Skeletal muscle tissue (tissue), 4 donors: ENCODE measurements around the gene HNRNPC. TPM values are rescaled to one million over a fixed set of nuclear protein-coding genes. Genes with fewer than 3 reads are reported as not detected.
"Not testable (repeated sequence)": the region's sequence is repeated elsewhere in the genome, so short reads cannot be mapped to it uniquely, and the experiment has no call there.

Source experiments
- H3K27ac ChIP-seq: one replicate; pipeline ENCODE4 v1.7.0; 2013; ENCODE audit warnings: mild to moderate bottlenecking, low read depth, low read length, inconsistent platforms
- H3K27me3 ChIP-seq, 3 donors: one replicate each; pipeline ENCODE4 v1.7.0; 2013; ENCODE audit warnings: low read length in 3 of 3; ENCODE audit not compliant: control insufficient read depth in 3 of 3, insufficient read depth in 3 of 3
- H3K36me3 ChIP-seq, 3 donors: one replicate each; pipeline ENCODE4 v1.7.0; 2013; ENCODE audit warnings: low read length in 3 of 3; ENCODE audit not compliant: control insufficient read depth in 3 of 3, insufficient read depth in 3 of 3
- H3K4me1 ChIP-seq, 3 donors: one replicate each; pipeline ENCODE4 v1.7.0; 2013; ENCODE audit warnings: low read length in 3 of 3, mild to moderate bottlenecking in 3 of 3; ENCODE audit not compliant: control insufficient read depth in 3 of 3, insufficient read depth in 3 of 3
- H3K4me3 ChIP-seq, 3 donors: one replicate each; pipeline ENCODE4 v1.7.0; 2013; ENCODE audit warnings: low read length in 3 of 3
- H3K9ac ChIP-seq, 3 donors: one replicate each; pipeline ENCODE4 v1.7.0; 2013; ENCODE audit warnings: low read length in 3 of 3, mild to moderate bottlenecking in 3 of 3, moderate library complexity in 2 of 3, low read depth in 1 of 3
- H3K9me3 ChIP-seq, 3 donors: one replicate each; pipeline ENCODE4 v1.7.0; 2013; ENCODE audit warnings: low read length in 3 of 3; ENCODE audit not compliant: control insufficient read depth in 3 of 3
- total RNA-seq: library from RNA; depleted of rRNA; stranded (reverse); fragments of >200 nt; gene quantifications from one replicate; pipeline ENCODE4 v1.2.3, GENCODE V29; 2014
- donor health status: Osteomylitis.

The HNRNPC gene
- 440 TPM for total RNA-seq

DNA sequence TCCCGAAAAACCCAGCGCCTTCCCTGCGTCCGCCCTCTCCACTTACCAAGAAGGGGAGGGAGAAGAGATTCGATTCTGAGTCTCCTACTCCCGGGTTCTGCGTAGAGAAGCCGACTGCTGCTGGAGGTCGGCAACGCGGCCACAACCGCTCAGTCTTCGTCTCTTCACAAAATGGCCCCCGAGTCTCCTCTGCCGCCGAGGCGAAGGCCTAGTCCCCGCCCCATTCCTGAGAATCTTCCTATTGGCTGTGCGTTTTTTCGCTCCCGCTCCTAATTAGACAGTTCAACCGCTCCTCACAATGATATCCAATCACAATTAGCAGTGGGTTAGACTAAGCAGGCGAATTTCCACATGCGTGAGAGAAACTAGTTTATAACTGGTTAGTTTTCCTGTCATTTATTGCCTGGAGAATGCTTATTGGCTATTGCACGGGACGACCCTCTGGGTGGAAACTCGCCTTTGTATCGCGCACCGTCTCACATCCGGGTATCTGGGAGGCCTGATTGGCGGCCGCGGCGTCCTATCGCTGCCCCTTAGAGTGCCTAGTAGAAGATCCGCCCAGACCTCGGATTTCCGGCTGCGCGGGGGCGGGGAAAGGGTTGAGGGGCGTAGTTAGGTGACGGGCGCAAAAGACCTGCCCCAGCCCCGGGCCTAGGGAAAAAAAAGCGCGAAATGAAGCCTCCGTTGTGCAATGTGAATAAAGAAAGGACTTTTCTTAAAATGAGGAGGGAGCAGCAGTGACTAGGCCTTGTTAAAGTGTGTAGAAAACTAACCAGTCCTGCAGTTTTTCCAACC is at the start of gene HNRNPC:
Gene HNRNPC, minus strand, starts transcription at position 191 of the 795 bp plus-strand sequence. CDS start 35,249 bp downstream, outside the sequence.
- Histone ChIP-seq H3K36me3 (peaks cover 4 to 10% (median 5%) of the 10 kb centered on the region in 3 donors), H3K27me3 (no peaks in the 10 kb centered on the region), H3K9ac (peak within 1 kb of the TSS; percentile 99 to 100 (median 100)), H3K4me3 (peak within 1 kb of the TSS; percentile 92 to 98 (median 93)), H3K4me1 (peaks cover 15 to 30% (median 28%) of the 10 kb centered on the region in 3 donors), H3K27ac (peak within 1 kb of the TSS; percentile 99), H3K9me3 (no peaks in the 10 kb centered on the region)

DNA sequence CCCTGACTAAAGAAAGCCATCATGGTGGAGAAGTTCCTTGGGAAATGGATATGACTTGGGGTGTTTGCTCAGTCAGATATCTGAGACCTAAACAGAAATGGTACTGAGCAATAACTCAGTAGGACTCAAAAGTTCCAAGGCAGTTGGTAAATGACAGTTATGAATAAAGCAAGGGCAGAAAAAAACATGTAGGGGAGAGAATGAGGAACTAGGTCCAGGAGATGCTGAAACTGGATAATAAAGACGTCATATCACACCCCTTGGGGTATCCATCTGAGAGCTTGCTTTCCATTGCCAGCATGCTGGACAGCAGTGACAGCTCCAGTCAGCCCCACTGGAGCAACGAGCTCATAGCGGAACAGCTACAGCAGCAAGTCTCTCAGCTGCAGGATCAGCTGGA is 48.2 kb upstream of the HNRNPC start:
- Histone ChIP-seq H3K27ac (no peak overlapping the region), H3K4me1 (no peaks in the 10 kb centered on the region), H3K9ac (no peak overlapping the region), H3K4me3 (no peak overlapping the region), H3K27me3 (peaks cover 0 to 3% (median 0%) of the 10 kb centered on the region in 3 donors), H3K36me3 (no peaks in the 10 kb centered on the region), H3K9me3 (no peaks in the 10 kb centered on the region)

DNA sequence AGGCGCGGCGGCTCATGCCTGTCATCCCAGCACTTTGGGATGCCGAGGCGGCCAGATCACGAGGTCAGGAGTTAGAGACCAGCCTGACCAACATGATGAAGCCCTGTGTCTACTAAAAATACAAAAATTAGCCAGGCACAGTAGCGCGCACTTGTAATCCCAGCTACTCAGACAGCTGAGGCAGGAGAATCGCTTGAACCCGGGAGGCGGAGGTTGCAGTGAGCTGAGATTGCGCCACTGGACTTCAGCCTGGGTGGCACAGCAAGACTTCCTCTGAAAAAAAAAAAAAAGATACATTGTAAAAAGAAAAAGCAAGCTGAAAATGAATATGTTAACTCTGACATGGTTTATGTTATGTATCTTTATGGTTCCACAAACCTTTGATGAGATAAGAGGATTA is 44.3 kb upstream of the HNRNPC start:
- Histone ChIP-seq H3K36me3 (no peaks in the 10 kb centered on the region), H3K27me3 (peaks cover 0 to 4% (median 0%) of the 10 kb centered on the region in 3 donors), H3K4me3 (no peak overlapping the region), H3K9ac (no peak overlapping the region), H3K4me1 (no peaks in the 10 kb centered on the region), H3K27ac (no peak overlapping the region), H3K9me3 (no peaks in the 10 kb centered on the region)

DNA sequence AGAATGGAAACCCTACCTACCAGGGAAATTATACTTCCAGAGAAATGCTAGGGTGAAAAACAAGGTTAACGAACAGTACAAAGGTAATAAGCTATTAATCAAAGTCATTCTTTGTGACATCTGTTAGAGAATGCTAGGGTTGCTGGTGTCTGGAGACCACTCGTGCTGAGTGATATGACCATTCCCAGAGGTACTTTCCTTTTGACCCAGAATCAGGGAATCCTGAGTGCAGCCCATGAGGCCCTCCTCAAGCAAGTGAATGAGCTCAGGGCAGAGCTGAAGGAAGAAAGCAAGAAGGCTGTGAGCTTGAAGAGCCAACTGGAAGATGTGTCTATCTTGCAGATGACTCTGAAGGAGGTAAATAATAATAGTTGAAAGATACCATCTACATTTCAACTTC is 42.4 kb upstream of the HNRNPC start:
- Histone ChIP-seq H3K9ac (no peak overlapping the region), H3K4me3 (no peak overlapping the region), H3K27me3 (peaks cover 0 to 4% (median 3%) of the 10 kb centered on the region in 3 donors), H3K9me3 (no peaks in the 10 kb centered on the region), H3K36me3 (no peaks in the 10 kb centered on the region), H3K4me1 (peaks cover 3 to 6% (median 3%) of the 10 kb centered on the region in 3 donors), H3K27ac (no peak overlapping the region)

DNA sequence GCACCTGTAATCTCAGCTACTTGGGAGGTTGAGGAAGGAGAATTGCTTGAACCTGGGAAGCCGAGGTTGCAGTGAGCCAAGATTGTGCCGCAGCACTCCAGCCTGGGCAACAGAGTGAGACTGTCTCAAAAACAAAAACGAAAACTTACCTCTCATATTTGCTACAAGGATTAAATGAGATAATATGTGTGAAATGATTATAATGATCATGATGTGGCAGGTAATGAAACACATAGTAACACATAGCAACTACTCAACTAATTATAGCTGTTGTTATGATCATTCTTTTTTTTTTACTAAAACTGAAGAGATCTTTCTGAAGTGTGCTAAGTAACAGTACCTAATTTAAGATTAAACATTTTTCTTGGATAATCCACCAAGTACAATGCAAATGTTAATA is 40.7 kb upstream of the HNRNPC start:
- Histone ChIP-seq H3K4me1 (peaks cover 3 to 6% (median 3%) of the 10 kb centered on the region in 3 donors), H3K4me3 (no peak overlapping the region), H3K9ac (no peak overlapping the region), H3K27ac (no peak overlapping the region), H3K27me3 (peaks cover 0 to 4% (median 3%) of the 10 kb centered on the region in 3 donors), H3K36me3 (no peaks in the 10 kb centered on the region), H3K9me3 (no peaks in the 10 kb centered on the region)

DNA sequence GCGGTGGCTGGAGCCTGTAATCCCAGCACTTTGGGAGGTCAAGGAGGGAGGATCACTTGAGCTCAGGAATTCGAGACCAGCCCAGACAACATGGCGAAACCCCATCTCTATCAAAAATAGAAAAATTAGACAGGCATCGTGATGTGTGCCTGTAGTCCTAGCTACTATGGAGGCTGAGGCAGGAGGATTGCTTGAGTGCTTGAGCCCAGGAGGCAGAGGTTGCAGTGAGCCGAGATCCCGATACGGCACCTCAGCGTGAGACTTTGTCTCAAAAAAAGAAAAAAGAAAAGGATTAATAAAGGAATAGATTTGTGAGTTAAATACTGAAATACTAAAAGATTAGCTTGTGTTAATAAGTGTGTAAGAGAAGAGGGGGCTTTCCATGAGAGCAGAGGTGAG is 40.0 kb upstream of the HNRNPC start:
- Histone ChIP-seq H3K9ac (no peak overlapping the region), H3K27me3 (peaks cover 0 to 4% (median 3%) of the 10 kb centered on the region in 3 donors), H3K36me3 (no peaks in the 10 kb centered on the region), H3K27ac (no peak overlapping the region), H3K4me3 (peak overlapping the region; percentile 39 to 79 (median 56)), H3K9me3 (no peaks in the 10 kb centered on the region), H3K4me1 (peaks cover 3 to 6% (median 3%) of the 10 kb centered on the region in 3 donors)

DNA sequence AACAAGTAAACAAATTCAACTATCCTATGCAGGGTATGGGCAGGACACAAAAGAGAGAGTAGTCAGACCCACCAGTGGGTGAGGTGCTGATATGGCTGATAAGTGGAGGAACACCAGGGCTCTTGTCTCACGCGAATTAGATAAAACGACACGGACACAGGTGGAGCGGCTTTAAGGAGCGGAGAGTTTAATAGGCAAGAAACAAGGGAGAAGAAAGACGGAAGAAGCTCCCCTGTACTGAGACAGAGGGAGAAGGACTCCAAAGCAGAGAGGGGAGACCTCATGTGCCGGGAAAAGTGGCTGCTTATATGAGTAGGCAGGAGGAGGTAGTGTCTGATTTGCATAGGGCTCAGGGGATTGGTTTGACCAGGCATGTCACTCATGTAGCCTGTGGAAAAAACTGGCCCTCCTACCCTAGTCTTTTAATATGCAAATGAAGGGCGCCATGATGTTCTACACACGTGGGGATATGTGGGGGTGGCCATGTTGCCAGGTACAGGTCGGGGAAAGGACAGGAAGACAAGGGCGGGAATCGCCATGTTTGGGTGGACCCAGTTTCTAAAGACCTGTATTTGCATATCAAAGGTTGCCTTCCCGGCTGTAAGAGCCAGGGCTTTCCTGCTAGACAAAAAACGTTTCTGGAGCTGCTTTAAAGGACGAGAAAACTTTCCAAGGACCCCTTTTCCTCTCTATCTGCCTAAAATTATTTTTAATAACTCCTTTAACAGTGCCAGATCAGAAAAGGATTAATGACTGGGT is 39.4 kb upstream of the HNRNPC start:
- peak overlapping the region; percentile 39 to 79 (median 67) for H3K4me3 ChIP-seq

DNA sequence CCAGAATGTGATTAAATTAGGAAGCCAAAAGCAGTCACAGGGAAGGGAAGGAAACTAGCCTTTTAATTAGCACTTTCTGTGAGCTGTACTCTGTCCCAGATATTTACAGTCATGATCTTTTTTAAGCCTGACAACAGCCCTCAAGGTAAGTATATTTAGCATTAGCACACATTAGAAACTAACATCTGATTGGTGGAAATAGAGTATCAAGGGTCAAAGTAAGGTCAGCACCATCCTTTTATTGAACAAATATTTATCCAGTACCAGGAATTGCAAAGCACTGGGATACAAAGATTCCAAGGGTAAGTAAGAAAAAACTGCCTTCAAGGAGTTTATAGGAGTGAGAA is 38.9 kb upstream of the HNRNPC start:
- H3K27me3 ChIP-seq: peaks cover 0 to 8% (median 3%) of the 10 kb centered on the region in 3 donors
- peaks cover 3 to 6% (median 3%) of the 10 kb centered on the region in 3 donors for H3K4me1 ChIP-seq
- H3K4me3 ChIP-seq: peak overlapping the region; percentile 39 to 79 (median 67)
- H3K9ac ChIP-seq: peak overlapping the region in 2 of 3 donors; percentile 45 to 47
- no peaks in the 10 kb centered on the region for H3K9me3 ChIP-seq
- H3K36me3 ChIP-seq: no peaks in the 10 kb centered on the region
- peak overlapping the region; percentile 21 for H3K27ac ChIP-seq

More for the DNA sequence above, 39.4 kb upstream of the HNRNPC start:
- Histone ChIP-seq H3K9ac (peak overlapping the region in 2 of 3 donors; percentile 45 to 47), H3K36me3 (no peaks in the 10 kb centered on the region), H3K27ac (peak overlapping the region; percentile 21), H3K4me1 (peaks cover 3 to 6% (median 3%) of the 10 kb centered on the region in 3 donors), H3K27me3 (peaks cover 0 to 4% (median 3%) of the 10 kb centered on the region in 3 donors), H3K9me3 (no peaks in the 10 kb centered on the region)

DNA sequence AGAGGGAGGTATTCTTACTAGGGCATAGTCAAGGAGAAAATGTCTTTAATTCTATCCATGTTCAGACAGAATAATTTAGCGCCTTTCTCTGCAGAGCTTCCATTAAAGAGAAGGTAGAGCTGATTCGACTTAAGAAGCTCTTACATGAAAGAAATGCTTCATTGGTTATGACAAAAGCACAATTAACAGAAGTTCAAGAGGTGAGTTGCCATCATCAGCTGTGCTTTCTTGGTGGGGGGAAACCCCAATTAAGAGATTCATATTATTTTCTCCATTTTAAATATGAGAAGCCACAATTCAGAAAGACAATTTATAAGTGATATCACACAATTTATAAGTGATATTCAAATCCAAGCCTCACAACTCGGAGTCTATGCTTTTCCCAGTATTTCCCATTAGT is 38.4 kb upstream of the HNRNPC start:
- Histone ChIP-seq H3K4me3 (no peak overlapping the region), H3K9ac (no peak overlapping the region), H3K27ac (no peak overlapping the region), H3K4me1 (peaks cover 3 to 6% (median 3%) of the 10 kb centered on the region in 3 donors), H3K9me3 (no peaks in the 10 kb centered on the region), H3K27me3 (peaks cover 0 to 8% (median 3%) of the 10 kb centered on the region in 3 donors), H3K36me3 (no peaks in the 10 kb centered on the region)

DNA sequence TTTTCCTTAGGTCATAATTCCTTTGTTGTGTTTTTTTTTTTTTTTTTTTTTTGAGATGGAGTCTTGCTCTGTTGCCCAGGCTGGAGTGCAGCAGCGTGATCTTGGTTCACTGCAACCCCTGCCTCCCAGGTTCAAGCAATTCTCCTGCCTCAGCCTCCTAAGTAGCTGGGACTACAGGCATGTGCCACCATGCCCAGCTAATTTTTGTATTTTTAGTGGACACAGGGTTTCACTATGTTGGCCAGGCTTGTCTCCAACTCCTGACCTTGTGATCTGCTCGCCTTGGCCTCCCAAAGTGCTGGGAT is 33.5 kb upstream of the HNRNPC start:
- peaks cover 6 to 15% (median 14%) of the 10 kb centered on the region in 3 donors for H3K27me3 ChIP-seq
- H3K36me3 ChIP-seq, H3K4me3 ChIP-seq, H3K4me1 ChIP-seq, H3K9ac ChIP-seq, H3K27ac ChIP-seq, H3K9me3 ChIP-seq: not testable (repeated sequence)
